LNCaP clone FGC (cell line): ENCODE data around the gene CYP21A2.
"Not testable (repeated sequence)": the region's sequence is repeated elsewhere in the genome, so short reads cannot be mapped to it uniquely, and the experiment has no call there.

ENCODE experiments used
- DNase-seq: peaks from one replicate; pipeline ENCODE4 v3.0.0-alpha.2; 2011; ENCODE audit warnings: low read depth
- H3K4me3 ChIP-seq: 2 replicates; pipeline ENCODE4 v1.5.1; 2011; ENCODE audit warnings: mild to moderate bottlenecking, low read depth, low read length, control low read depth

CYP21A2 gene

GRCh38 chr6:32037598-32038524 lies at the start of gene CYP21A2:
Gene CYP21A2, plus strand, starts transcription at chr6:32038415. Its CDS starts 8 bp downstream, at chr6:32038423.
- DNase-seq, H3K4me3 ChIP-seq: not testable (repeated sequence)

GRCh38 chr6:31989363-31989762 lies 48.9 kb upstream of the CYP21A2 start:
- DNase-seq = not testable (repeated sequence)

GRCh38 chr6:31994421-31994820 lies 43.8 kb upstream of the CYP21A2 start:
- not testable (repeated sequence) for DNase-seq, H3K4me3 ChIP-seq

More at GRCh38 chr6:31989363-31989762, 48.9 kb upstream of the CYP21A2 start:
- H3K4me3 ChIP-seq = not testable (repeated sequence)

DNA sequence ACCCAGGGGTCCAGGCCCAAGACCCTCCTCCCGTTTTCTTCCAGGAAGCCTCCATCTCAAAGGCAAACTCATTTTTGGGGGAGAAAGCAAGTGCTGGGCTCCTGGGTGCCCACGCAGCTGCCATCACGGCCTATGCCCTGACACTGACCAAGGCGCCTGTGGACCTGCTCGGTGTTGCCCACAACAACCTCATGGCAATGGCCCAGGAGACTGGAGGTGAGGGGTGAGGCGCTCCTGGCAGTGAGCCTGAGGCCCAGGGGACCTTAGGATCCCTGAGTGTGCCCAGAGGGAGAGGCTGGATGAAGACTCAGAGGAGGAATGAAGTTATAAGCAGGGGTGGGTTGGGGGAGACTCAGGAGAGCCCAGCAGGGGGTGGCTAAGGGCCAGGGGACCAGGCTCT lies 41.8 kb upstream of the CYP21A2 start:
- not testable (repeated sequence) for DNase-seq, H3K4me3 ChIP-seq

GRCh38 chr6:32002546-32003268 lies 35.5 kb upstream of the CYP21A2 start:
- not testable (repeated sequence) for DNase-seq, H3K4me3 ChIP-seq

DNA sequence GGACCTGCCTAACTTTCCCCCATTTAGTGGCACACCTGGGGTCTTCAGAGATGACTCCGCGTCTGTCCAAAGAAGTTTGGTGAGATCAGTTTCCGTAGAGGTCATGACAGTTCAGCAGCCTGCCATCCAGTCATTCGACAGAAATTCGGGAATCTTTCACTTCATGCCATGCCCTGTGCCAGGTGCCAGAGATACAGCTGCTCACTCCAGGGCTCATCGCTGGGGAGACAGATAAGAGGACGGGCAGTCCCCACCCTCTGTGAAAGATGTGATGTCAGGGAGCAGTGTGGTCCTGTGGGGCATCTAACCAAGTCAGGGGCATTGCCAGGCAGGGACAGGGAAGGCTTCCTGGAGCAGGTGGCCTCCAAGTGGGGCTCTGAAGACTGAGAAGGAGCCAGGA lies 34.9 kb upstream of the CYP21A2 start:
- H3K4me3 ChIP-seq, DNase-seq: not testable (repeated sequence)

GRCh38 chr6:32004393-32004792 lies 33.8 kb upstream of the CYP21A2 start:
- not testable (repeated sequence) for H3K4me3 ChIP-seq, DNase-seq

- not testable (repeated sequence) for H3K4me3 ChIP-seq, DNase-seq
These were observed 33.2 kb upstream of the CYP21A2 start for GRCh38 chr6:32004864-32005537.

GRCh38 chr6:32005538-32005880 lies 32.7 kb upstream of the CYP21A2 start:
- DNase-seq, H3K4me3 ChIP-seq: not testable (repeated sequence)

GRCh38 chr6:32005991-32006529 lies 32.2 kb upstream of the CYP21A2 start:
- not testable (repeated sequence) for DNase-seq, H3K4me3 ChIP-seq

- not testable (repeated sequence) for DNase-seq, H3K4me3 ChIP-seq
These were observed 31.1 kb upstream of the CYP21A2 start for GRCh38 chr6:32007086-32007485.

- not testable (repeated sequence) for DNase-seq, H3K4me3 ChIP-seq
These were observed 30.2 kb upstream of the CYP21A2 start for GRCh38 chr6:32008037-32008436.

GRCh38 chr6:32008616-32009015 lies 29.6 kb upstream of the CYP21A2 start:
- DNase-seq, H3K4me3 ChIP-seq: not testable (repeated sequence)

DNA sequence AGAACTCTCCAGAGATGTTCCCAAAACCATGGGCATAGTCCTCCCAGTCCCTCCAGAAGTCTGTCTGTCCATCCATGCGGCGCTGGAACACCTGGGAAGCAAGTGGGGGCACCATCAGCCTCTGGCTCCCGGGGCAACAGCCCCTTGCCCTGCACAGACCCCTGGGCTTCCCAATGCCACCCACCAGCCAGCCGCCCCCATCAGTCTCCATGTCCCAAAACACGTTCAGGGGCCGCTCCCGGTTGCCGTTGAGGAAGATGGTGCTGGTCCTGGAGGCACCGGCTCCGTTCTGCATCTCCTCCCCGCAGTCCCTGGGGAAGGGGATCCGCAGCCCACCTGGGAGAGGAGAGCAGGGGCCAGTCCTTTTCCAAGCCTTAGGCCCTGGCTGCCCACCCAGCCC lies 28.7 kb upstream of the CYP21A2 start:
- not testable (repeated sequence) for H3K4me3 ChIP-seq, DNase-seq

DNA sequence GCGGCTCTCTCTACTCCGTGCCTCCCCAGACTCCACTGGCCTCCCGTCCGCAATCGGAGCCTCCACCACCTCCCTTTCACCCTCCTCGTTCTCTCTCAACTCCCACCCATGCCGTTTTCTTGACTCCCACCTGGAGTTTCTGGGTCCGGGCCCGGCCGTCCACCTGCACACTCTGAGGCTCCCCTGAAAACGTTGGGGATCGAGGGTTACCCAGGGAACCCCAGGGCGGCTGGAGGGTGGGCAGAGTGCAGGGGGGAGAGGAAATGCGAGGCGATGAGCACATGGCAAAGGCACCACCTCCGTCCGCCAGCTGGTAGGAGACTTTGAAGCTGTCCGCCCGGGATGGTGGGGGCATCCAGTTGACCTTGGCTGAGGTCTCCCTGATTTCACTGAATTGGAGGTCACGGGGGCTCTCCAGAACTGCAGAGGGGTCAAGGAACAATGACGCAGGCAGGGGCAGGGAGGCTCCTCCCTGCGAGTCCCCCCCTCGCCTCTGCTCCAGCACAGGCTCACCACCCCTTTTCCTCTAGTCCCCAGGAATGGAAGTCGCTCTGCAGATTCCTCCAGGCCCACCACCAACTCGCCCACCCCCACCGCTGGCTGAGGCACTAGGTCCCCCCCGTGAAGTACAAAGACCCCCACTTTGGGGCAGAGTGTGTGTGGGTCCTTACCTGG lies 27.2 kb upstream of the CYP21A2 start:
- not testable (repeated sequence) for DNase-seq, H3K4me3 ChIP-seq

- DNase-seq, H3K4me3 ChIP-seq: not testable (repeated sequence)
These were observed 25.1 kb upstream of the CYP21A2 start for GRCh38 chr6:32012941-32013617.

DNA sequence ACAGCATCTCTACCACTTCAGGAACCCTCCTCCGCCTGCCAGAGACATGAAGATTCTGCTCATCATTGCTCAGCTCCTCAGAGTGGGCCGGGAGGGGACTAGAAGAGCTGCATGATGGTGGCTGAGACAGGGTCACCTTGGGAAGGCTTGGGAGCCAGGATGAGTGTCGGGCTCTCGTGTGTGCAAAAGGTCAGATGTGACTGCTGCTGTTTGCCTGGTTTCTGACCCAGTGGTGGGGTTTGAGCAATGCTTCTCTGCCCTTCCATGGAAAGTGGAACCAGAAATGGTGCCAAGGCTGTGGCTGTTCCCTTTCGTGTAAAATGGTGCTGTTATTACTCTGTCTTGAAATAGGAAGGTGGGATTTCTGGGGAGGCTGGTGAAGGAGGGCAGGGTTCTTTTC lies 24.5 kb upstream of the CYP21A2 start:
- DNase-seq, H3K4me3 ChIP-seq: not testable (repeated sequence)

DNA sequence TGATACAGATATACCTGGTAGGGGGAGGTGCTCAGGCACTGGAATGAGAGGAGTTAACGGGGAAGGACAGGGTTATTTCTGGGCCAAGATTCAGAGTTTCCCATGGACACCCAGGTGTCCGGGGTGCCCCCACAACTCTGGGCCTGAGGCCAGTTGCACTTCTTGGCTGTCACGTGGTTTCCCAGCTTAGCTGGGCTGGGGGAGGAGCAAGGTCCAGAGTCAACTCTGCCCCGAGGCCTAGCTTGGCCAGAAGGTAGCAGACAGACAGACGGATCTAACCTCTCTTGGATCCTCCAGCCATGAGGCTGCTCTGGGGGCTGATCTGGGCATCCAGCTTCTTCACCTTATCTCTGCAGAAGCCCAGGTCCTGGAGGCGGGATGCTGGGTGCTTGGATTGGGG lies 23.7 kb upstream of the CYP21A2 start, which contains the start of gene C4B:
Gene C4B, plus strand, starts transcription at position 249 of the 400 bp plus-strand sequence. Its CDS starts 51 bp downstream, at position 300.
- H3K4me3 ChIP-seq, DNase-seq: not testable (repeated sequence)
